Keratinocyte (primary cell): ENCODE results near the gene IER2.

Experiments used
- EZH2 ChIP-seq: IDR thresholded peaks from one replicate; pipeline ENCODE4 v1.6.1; 2012; ENCODE audit warnings: inconsistent platforms, mild to moderate bottlenecking, low read length, moderate library complexity
- TF ChIP-seq, protein P1 (sequence below), 3 experiments: IDR thresholded peaks in 1 of 3; conservative IDR thresholded peaks in 1 of 3; optimal IDR thresholded peaks in 1 of 3; 2 replicates in 2 of 3; 3 replicates in 1 of 3; pipeline versions ENCODE3 to v1.5.1; 2011; ENCODE audit warnings: low read length in 3 of 3, mild to moderate bottlenecking in 3 of 3, moderate library complexity in 2 of 3, control low read depth in 1 of 3, inconsistent platforms in 1 of 3; ENCODE audit not compliant: insufficient read depth in 2 of 3; ENCODE audit errors: extremely low read depth in 1 of 3

DNA sequence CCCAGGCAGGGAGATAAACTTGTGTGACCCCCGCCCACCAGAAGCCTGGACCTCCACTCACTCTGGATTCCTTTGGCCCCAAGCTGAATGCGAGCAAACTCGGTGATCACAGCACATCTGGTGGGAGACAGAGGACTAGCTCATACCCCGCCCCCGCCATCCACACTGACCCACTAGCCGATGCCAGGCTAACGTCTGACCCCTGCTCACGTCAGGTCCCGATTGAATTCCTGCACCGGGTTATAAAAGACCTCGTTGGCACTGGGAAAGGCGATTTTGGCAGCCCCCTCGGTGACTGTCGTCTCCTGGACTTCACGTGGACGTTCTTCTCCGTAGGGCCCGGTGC lies 34.3 kb upstream of the IER2 start:
- TF ChIP-seq, protein P1, sequence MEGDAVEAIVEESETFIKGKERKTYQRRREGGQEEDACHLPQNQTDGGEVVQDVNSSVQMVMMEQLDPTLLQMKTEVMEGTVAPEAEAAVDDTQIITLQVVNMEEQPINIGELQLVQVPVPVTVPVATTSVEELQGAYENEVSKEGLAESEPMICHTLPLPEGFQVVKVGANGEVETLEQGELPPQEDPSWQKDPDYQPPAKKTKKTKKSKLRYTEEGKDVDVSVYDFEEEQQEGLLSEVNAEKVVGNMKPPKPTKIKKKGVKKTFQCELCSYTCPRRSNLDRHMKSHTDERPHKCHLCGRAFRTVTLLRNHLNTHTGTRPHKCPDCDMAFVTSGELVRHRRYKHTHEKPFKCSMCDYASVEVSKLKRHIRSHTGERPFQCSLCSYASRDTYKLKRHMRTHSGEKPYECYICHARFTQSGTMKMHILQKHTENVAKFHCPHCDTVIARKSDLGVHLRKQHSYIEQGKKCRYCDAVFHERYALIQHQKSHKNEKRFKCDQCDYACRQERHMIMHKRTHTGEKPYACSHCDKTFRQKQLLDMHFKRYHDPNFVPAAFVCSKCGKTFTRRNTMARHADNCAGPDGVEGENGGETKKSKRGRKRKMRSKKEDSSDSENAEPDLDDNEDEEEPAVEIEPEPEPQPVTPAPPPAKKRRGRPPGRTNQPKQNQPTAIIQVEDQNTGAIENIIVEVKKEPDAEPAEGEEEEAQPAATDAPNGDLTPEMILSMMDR (optimal IDR thresholded peaks at IDR 0.05 in 1 of 3, IDR thresholded peaks at IDR 0.05 in 1 of 3, conservative IDR thresholded peaks at IDR 0.05 in 1 of 3; ENCODE audit: extremely low read depth in 1 of 3, insufficient read depth in 2 of 3, low read length in 3 of 3) = no peak
- TF ChIP-seq EZH2 = no peak
